Subcutaneous adipose tissue (tissue), 4 donors: ENCODE results near the gene CCDC7. TPM values are rescaled to one million over a fixed set of nuclear protein-coding genes. Genes with fewer than 3 reads are reported as not detected.

Source experiments
- CTCF ChIP-seq: fragments of 450-650 bp; IDR thresholded peaks from one replicate; pipeline ENCODE4 v1.5.1; 2016; ENCODE audit warnings: low read depth, mild to moderate bottlenecking, control low read depth, antibody characterized with exemption, moderate library complexity
- total RNA-seq, 4 donors: library from RNA; depleted of rRNA; stranded (reverse); fragments of >200 nt; gene quantifications; one replicate each; pipeline ENCODE4 v1.1.0, GENCODE V29; 2016

CCDC7 gene
- total RNA-seq, 4 donors from 2014 or later, result 11.0 to 31.0 (median 27.5) TPM

- TF ChIP-seq CTCF, result no peak
These were observed 293.0 kb downstream of the CCDC7 start for GRCh38 chr10:32738958-32739357.

DNA sequence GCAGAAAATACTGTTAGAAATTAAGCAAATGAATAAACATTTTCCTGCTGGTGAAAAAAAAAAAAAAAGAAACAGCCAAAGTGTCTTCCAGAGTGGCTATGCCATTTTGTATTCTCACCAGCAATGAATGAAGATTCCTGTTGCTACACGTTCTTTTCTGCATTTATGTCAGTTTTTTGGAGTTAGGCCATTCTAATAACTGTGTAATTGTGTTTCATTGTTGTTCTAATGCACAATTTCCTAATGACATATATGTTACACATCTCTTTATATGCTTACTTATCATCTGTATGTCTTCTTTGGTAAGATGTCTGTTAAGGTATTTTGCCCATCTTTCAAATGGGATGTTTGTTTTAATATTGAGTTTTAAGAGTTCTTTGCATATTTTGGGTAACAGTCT lies 298.4 kb downstream of the CCDC7 start:
- TF ChIP-seq CTCF, result no peak

- TF ChIP-seq CTCF, result no peak
These were observed 300.9 kb downstream of the CCDC7 start for GRCh38 chr10:32746869-32747268.

DNA sequence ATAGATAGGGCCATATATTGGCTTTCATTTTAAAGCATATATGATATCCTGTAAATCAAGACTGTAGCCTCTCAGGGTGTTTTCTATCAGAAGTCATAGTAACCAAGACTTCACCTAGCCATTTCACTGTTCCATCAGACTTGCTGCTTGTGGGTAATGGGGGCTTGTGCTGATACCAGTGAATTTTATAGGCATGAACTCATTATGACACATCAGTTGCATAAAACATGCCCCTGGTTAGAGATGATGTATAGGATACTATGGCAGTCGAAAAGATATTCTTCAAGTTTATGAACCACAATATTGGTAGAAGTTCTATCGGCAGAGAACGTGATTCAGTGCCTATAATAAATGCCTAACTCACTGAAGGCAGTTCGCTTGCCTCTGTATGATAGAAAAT lies 305.6 kb downstream of the CCDC7 start:
- TF ChIP-seq CTCF, result no peak

GRCh38 chr10:32771217-32771616 lies 325.3 kb downstream of the CCDC7 start:
- no peak for TF ChIP-seq CTCF

GRCh38 chr10:32773105-32773504 lies 327.2 kb downstream of the CCDC7 start:
- TF ChIP-seq CTCF, result no peak

DNA sequence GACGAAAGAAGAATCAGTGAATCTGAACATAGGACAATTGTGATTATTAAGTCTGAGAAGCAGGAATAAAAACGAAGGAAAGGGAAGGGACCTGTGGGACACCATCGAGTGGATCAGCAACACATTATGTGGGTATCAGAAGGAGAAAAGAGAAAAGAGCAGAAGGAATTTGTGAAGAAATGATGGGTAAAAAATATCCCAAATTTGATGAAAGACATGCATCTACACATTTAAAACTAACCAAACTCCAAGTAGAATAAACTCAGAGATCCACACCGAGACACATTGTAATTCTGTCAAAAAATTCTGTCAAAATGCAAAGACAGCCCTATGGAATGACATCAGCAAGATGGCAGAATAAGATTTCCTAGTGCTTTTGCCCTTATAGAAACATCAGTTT lies 341.0 kb downstream of the CCDC7 start:
- TF ChIP-seq CTCF, result no peak

- TF ChIP-seq CTCF, result no peak
These were observed 341.8 kb downstream of the CCDC7 start for GRCh38 chr10:32787690-32788284.
